Uterus (tissue), 4 donors: Measurements from ENCODE around the gene CDC42EP3. TPM values are rescaled to one million over a fixed set of nuclear protein-coding genes. Genes with fewer than 3 reads are reported as not detected.

ENCODE experiments used
- DNase-seq, 2 donors: peaks; one replicate each; pipeline ENCODE4 v3.0.0-alpha.2; 2019 to 2020
- H3K27ac ChIP-seq, 2 donors: fragments of 200-600 bp; sonication (generic); 1 replicate in 1 of 2; 2 replicates in 1 of 2; pipeline ENCODE4 v1.5.1; 2016 to 2018
- H3K27me3 ChIP-seq, 2 donors: fragments of 200-600 bp; sonication (generic); one replicate each; pipeline ENCODE4 v1.5.1; 2018 to 2019; ENCODE audit warnings: control low read depth in 1 of 2
- H3K36me3 ChIP-seq, 2 donors: fragments of 200-600 bp; sonication (generic); one replicate each; pipeline ENCODE4 v1.5.1; 2019; ENCODE audit warnings: control low read depth in 1 of 2
- H3K4me1 ChIP-seq, 2 donors: fragments of 200-600 bp; sonication (generic); one replicate each; pipeline ENCODE4 v1.5.1; 2018 to 2019; ENCODE audit warnings: control low read depth in 1 of 2
- H3K4me3 ChIP-seq, 2 donors: fragments of 200-600 bp; sonication (generic); 1 replicate in 1 of 2; 2 replicates in 1 of 2; pipeline ENCODE4 v1.5.1; 2018 to 2019; ENCODE audit warnings: mild to moderate bottlenecking in 1 of 2
- H3K9me3 ChIP-seq, 2 donors: fragments of 200-600 bp; sonication (generic); one replicate each; pipeline ENCODE4 v1.5.1; 2019; ENCODE audit warnings: control low read depth in 1 of 2
- CTCF ChIP-seq, 4 experiments: fragments of 200-600 bp in 2 of 4; fragments of 450-650 bp in 2 of 4; sonication (generic) in 2 of 4; IDR thresholded peaks; one replicate each; pipeline ENCODE4 v1.5.1; 2016 to 2019; ENCODE audit warnings: antibody characterized with exemption in 4 of 4, mild to moderate bottlenecking in 2 of 4, moderate library complexity in 1 of 4
- POLR2A ChIP-seq, 2 donors: fragments of 450-650 bp; IDR thresholded peaks; one replicate each; pipeline ENCODE4 v1.6.1; 2016; ENCODE audit warnings: antibody characterized with exemption in 2 of 2, mild to moderate bottlenecking in 1 of 2, moderate library complexity in 1 of 2
- intact Hi-C: fragments of 100-400 bp; cut with DNase I; formaldehyde crosslinking; loops from one replicate; pipeline ENCODE4 v1.15.1; 2023; ENCODE audit warnings: low total_unique reads
- total RNA-seq, 4 donors: library from RNA; depleted of rRNA in 3 of 4; stranded (reverse); fragments of >200 nt in 3 of 4; gene quantifications; one replicate each; pipeline versions ENCODE4 v1.1.0 to v1.2.4, GENCODE V29; 2014 to 2023
- donor health status: DM: yes; HTN: yes; CAD: no.

The CDC42EP3 gene
- total RNA-seq, 4 donors from 2014 or later, result 24.7 to 93.0 (median 57.3) TPM

GRCh38 chr2:37618326-37618725, 53.1 kb downstream of the CDC42EP3 start:
- H3K27ac ChIP-seq, result no peak overlapping the region
- no peaks in the 10 kb centered on the region for H3K36me3 ChIP-seq
- H3K4me3 ChIP-seq, result no peak overlapping the region
- intact Hi-C loops, result no loop called here
- H3K9me3 ChIP-seq, result no peaks in the 10 kb centered on the region
- no peak for DNase-seq
- no peaks in the 10 kb centered on the region for H3K27me3 ChIP-seq
- TF ChIP-seq POLR2A (IDR thresholded peaks at IDR 0.05), result no peak
- no peak for TF ChIP-seq CTCF (IDR thresholded peaks at IDR 0.05)
- peaks cover 0 to 3% of the 10 kb centered on the region in 2 donors for H3K4me1 ChIP-seq

- no peaks in the 10 kb centered on the region for H3K9me3 ChIP-seq
- peaks cover 0 to 3% of the 10 kb centered on the region in 2 donors for H3K4me1 ChIP-seq
- no peaks in the 10 kb centered on the region for H3K27me3 ChIP-seq
- H3K27ac ChIP-seq, result no peak overlapping the region
- H3K4me3 ChIP-seq, result no peak overlapping the region
- no peaks in the 10 kb centered on the region for H3K36me3 ChIP-seq
- no peak for DNase-seq
- intact Hi-C loops, result no loop called here
- TF ChIP-seq CTCF (IDR thresholded peaks at IDR 0.05) (no peak), POLR2A (IDR thresholded peaks at IDR 0.05) (no peak)
Observed at GRCh38 chr2:37617119-37617892, 54.1 kb downstream of the CDC42EP3 start.

GRCh38 chr2:37616677-37617005, 54.8 kb downstream of the CDC42EP3 start:
- DNase-seq, result no peak
- H3K36me3 ChIP-seq, result no peaks in the 10 kb centered on the region
- peaks cover 0 to 3% of the 10 kb centered on the region in 2 donors for H3K4me1 ChIP-seq
- H3K27me3 ChIP-seq, result no peaks in the 10 kb centered on the region
- peak overlapping the region in 1 of 2 donors; percentile 15 for H3K27ac ChIP-seq
- H3K9me3 ChIP-seq, result no peaks in the 10 kb centered on the region
- TF ChIP-seq POLR2A (IDR thresholded peaks at IDR 0.05) (no peak), CTCF (IDR thresholded peaks at IDR 0.05) (no peak)
- no peak overlapping the region for H3K4me3 ChIP-seq
- intact Hi-C loops, result no loop called here

- DNase-seq, result no peak
- no peaks in the 10 kb centered on the region for H3K27me3 ChIP-seq
- no peak for TF ChIP-seq POLR2A (IDR thresholded peaks at IDR 0.05)
- no peak for TF ChIP-seq CTCF (IDR thresholded peaks at IDR 0.05)
- H3K36me3 ChIP-seq, result no peaks in the 10 kb centered on the region
- H3K27ac ChIP-seq, result peak overlapping the region; percentile 1 to 15
- no peaks in the 10 kb centered on the region for H3K9me3 ChIP-seq
- H3K4me3 ChIP-seq, result no peak overlapping the region
- H3K4me1 ChIP-seq, result peaks cover 0 to 3% of the 10 kb centered on the region in 2 donors
- intact Hi-C loops, result no loop called here
Observed at GRCh38 chr2:37615804-37616676, 55.4 kb downstream of the CDC42EP3 start.
